ENCODE data around the gene SUSD1.

GRCh38 chr9:112000743-112001142, 174.4 kb downstream of the SUSD1 start:
- no peak for TF ChIP-seq POLR2AphosphoS5 (IDR thresholded peaks at IDR 0.05; ENCODE audit: borderline replicate concordance, low read depth, low read length)
- TF ChIP-seq EZH2 (IDR thresholded peaks at IDR 0.05) = no peak
